ENCODE measurements around the gene MRM2. TPM values are rescaled to one million over a fixed set of nuclear protein-coding genes. Genes with fewer than 3 reads are reported as not detected.

MRM2 gene
- total RNA-seq, 1 donor from 2014 or later, result 19.1 TPM

DNA sequence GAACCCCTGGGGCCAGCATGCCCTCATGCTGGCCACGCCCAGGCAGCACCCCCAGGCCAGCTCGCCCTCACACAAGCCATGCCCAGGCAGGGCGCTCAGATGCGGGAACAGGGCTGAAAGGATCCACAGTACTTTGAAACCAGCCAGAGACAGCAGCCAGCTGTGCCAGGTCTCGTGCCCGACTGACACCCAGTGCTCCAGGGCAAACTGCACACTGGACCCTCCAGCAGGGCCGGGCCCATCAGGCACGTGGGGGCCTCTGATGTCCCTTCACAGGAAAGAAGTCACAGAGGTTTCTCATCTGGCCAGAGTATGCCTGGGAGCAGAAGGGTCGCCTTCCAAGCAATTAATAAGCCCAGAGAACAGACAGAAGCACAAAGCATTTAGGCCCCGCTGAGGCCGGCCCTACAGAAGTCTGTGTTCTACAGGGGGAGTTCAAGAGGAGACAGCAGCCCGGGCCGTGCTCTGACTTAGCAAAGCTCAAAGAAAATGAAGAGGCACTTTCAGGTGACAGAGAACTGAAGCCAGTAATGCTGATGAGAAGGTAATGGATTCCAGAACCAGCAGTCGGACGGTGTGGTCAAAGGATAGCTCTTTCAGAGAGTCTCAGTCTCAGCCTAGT lies 30.6 kb downstream of the MRM2 start:
- no peak for DNase-seq (ENCODE audit: low spot score)
- Mint-ChIP-seq H3K27me3 (ENCODE audit: unreplicated experiment) (peaks cover 7% of the 10 kb centered on the region), H3K36me3 (ENCODE audit: low read depth, unreplicated experiment) (peaks cover 50% of the 10 kb centered on the region), H3K4me1 (ENCODE audit: unreplicated experiment) (no peaks in the 10 kb centered on the region), H3K4me3 (ENCODE audit: unreplicated experiment) (no peak overlapping the region), H3K27ac (ENCODE audit: unreplicated experiment) (no peak overlapping the region), H3K9me3 (ENCODE audit: unreplicated experiment) (no peaks in the 10 kb centered on the region)
- TF ChIP-seq, protein P1, sequence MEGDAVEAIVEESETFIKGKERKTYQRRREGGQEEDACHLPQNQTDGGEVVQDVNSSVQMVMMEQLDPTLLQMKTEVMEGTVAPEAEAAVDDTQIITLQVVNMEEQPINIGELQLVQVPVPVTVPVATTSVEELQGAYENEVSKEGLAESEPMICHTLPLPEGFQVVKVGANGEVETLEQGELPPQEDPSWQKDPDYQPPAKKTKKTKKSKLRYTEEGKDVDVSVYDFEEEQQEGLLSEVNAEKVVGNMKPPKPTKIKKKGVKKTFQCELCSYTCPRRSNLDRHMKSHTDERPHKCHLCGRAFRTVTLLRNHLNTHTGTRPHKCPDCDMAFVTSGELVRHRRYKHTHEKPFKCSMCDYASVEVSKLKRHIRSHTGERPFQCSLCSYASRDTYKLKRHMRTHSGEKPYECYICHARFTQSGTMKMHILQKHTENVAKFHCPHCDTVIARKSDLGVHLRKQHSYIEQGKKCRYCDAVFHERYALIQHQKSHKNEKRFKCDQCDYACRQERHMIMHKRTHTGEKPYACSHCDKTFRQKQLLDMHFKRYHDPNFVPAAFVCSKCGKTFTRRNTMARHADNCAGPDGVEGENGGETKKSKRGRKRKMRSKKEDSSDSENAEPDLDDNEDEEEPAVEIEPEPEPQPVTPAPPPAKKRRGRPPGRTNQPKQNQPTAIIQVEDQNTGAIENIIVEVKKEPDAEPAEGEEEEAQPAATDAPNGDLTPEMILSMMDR (IDR thresholded peaks at IDR 0.05; ENCODE audit: unreplicated experiment), result no peak

DNA sequence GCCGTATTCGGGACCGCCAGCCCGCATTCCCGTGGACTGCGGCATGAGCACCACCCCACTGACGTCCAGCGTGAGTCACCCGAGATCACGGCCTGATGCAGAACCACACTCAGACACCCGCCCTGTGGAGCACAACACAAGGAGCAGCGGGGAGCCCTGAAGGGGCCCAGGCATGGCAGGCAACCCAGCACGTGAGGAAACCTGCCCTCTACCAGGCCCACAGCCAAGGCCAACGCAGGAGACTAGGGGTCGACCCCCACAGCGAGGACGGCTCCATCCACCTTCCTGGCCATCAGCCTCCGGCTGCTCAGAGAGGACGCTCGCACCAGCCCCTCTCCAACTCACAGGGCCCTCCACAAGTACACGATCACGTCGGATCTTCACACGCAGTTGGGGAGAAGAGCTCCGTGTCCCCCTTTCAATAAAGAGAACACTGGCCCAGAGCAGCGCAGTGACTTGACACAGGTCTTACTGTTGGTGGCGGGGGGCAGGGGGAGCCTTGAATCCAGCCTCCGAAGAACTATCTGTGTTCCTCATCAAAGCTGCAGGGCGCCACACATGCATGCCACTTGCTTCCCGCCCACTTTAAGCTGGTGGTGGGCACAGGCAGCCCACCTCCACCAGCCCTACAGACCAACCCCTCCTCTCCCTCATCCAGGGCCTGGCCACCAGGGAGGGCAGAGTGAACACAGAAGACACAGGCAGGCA lies 31.3 kb downstream of the MRM2 start:
- TF ChIP-seq, protein P1 (IDR thresholded peaks at IDR 0.05; ENCODE audit: unreplicated experiment), result no peak
- no peak overlapping the region for H3K4me3 Mint-ChIP-seq (ENCODE audit: unreplicated experiment)
- H3K9me3 Mint-ChIP-seq (ENCODE audit: unreplicated experiment), result no peaks in the 10 kb centered on the region
- peaks cover 7% of the 10 kb centered on the region for H3K27me3 Mint-ChIP-seq (ENCODE audit: unreplicated experiment)
- H3K4me1 Mint-ChIP-seq (ENCODE audit: unreplicated experiment), result no peaks in the 10 kb centered on the region
- no peak for DNase-seq (ENCODE audit: low spot score)
- H3K27ac Mint-ChIP-seq (ENCODE audit: unreplicated experiment), result no peak overlapping the region
- peaks cover 45% of the 10 kb centered on the region for H3K36me3 Mint-ChIP-seq (ENCODE audit: low read depth, unreplicated experiment)

DNA sequence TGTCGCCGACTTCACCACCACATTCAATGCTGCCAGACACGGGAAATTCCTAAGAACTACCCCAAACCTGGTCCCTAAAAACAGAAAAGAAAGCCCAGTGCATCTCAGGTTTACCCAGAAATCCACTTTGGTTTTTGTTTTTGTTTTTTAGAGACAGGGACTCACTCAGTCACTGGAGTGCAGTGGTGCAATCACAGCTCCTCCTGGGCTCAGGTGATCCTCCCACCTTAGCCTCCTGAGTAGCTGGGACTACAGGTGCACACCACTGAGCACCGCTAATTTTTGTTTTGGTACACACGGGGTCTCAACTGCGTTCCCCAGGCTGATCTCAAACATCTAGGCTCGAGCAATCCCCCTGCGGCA lies 32.1 kb downstream of the MRM2 start:
- TF ChIP-seq, protein P1 (IDR thresholded peaks at IDR 0.05; ENCODE audit: unreplicated experiment), result no peak
- peaks cover 39% of the 10 kb centered on the region for H3K36me3 Mint-ChIP-seq (ENCODE audit: low read depth, unreplicated experiment)
- H3K27ac Mint-ChIP-seq (ENCODE audit: unreplicated experiment), result no peak overlapping the region
- no peaks in the 10 kb centered on the region for H3K4me1 Mint-ChIP-seq (ENCODE audit: unreplicated experiment)
- DNase-seq (ENCODE audit: low spot score), result no peak
- H3K4me3 Mint-ChIP-seq (ENCODE audit: unreplicated experiment), result no peak overlapping the region
- no peaks in the 10 kb centered on the region for H3K9me3 Mint-ChIP-seq (ENCODE audit: unreplicated experiment)
- H3K27me3 Mint-ChIP-seq (ENCODE audit: unreplicated experiment), result peaks cover 7% of the 10 kb centered on the region

DNA sequence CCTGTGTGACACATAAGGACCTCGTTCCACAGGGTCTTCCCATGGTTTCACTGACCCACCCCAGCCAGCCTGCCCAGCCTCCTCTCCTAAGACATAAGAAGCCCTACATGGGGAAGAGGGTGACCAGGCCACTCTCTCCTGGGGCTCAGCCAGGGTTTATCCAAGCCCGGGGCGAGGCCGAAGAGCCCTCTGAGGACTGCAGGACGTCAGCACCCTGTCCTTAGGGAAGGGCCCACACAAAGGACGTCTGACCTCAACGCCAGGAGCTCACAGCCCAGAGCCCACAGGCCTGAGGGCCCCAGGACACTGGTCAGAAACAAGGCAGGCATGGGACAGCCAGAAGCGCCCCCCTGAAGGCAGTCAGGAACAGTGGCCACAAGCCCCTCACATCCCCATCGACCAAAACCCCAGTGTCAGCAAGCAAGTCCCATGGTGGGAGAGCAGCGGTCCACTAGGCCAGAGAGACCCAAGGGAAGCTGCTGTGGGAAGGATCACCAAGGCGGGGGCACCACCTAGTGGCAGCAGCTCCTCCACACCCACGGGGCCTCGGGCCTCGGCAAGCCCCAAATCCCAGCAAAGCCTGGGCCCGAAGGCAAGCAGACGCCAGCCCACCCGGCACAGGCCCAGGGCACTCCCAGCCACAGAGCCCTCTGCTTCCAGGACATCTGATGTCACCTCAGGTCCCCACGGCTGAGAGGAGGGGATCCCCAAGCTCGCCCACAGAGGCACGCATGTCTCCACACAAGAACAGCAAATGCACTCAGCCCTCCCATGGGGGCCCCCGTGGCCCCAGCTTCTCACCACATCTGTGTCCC lies 32.7 kb downstream of the MRM2 start:
- DNase-seq (ENCODE audit: low spot score), result peak; percentile 78
- H3K9me3 Mint-ChIP-seq (ENCODE audit: unreplicated experiment), result no peaks in the 10 kb centered on the region
- TF ChIP-seq, protein P1 (IDR thresholded peaks at IDR 0.05; ENCODE audit: unreplicated experiment), result peak; percentile 53
- H3K27ac Mint-ChIP-seq (ENCODE audit: unreplicated experiment), result no peak overlapping the region
- H3K27me3 Mint-ChIP-seq (ENCODE audit: unreplicated experiment), result peaks cover 7% of the 10 kb centered on the region
- H3K4me3 Mint-ChIP-seq (ENCODE audit: unreplicated experiment), result no peak overlapping the region
- peaks cover 41% of the 10 kb centered on the region for H3K36me3 Mint-ChIP-seq (ENCODE audit: low read depth, unreplicated experiment)
- no peaks in the 10 kb centered on the region for H3K4me1 Mint-ChIP-seq (ENCODE audit: unreplicated experiment)
